Stimulated activated naive CD8-positive, alpha-beta T cell treated with anti-CD3 and anti-CD28 coated beads, Interleukin-15, Interleukin-2, amounts not matched to agents 100 ng/mL and 50 ng/mL, for 24 hours (primary cell): ENCODE measurements around the gene DCXR.

Experiments
- H3K27ac Mint-ChIP-seq: one replicate; pipeline ENCODE4 v1.8.0; 2021; ENCODE audit warnings: mild to moderate bottlenecking, mixed read lengths
- H3K27me3 Mint-ChIP-seq: one replicate; pipeline ENCODE4 v1.8.0; 2021; ENCODE audit warnings: mixed read lengths
- H3K36me3 Mint-ChIP-seq: one replicate; pipeline ENCODE4 v1.8.0; 2021; ENCODE audit warnings: low read depth, mixed read lengths
- H3K4me1 Mint-ChIP-seq: one replicate; pipeline ENCODE4 v1.8.0; 2021; ENCODE audit warnings: low read depth, mixed read lengths
- H3K4me3 Mint-ChIP-seq: one replicate; pipeline ENCODE4 v1.8.0; 2021; ENCODE audit warnings: mild to moderate bottlenecking, mixed read lengths
- H3K9me3 Mint-ChIP-seq: one replicate; pipeline ENCODE4 v1.8.0; 2021; ENCODE audit warnings: mixed read lengths

The DCXR gene

GRCh38 chr17:82030470-82031302 lies 6.8 kb downstream of the DCXR start:
- Mint-ChIP-seq H3K27me3 (no peaks in the 10 kb centered on the region), H3K4me1 (peaks cover 15% of the 10 kb centered on the region), H3K36me3 (no peaks in the 10 kb centered on the region), H3K4me3 (peak overlapping the region; percentile 72), H3K27ac (no peak overlapping the region), H3K9me3 (no peaks in the 10 kb centered on the region)

- H3K36me3 Mint-ChIP-seq, result no peaks in the 10 kb centered on the region
- H3K27me3 Mint-ChIP-seq, result no peaks in the 10 kb centered on the region
- no peak overlapping the region for H3K4me3 Mint-ChIP-seq
- H3K27ac Mint-ChIP-seq, result no peak overlapping the region
- peaks cover 10% of the 10 kb centered on the region for H3K4me1 Mint-ChIP-seq
- H3K9me3 Mint-ChIP-seq, result no peaks in the 10 kb centered on the region
These were observed 7.5 kb downstream of the DCXR start for GRCh38 chr17:82029990-82030469.

- no peaks in the 10 kb centered on the region for H3K36me3 Mint-ChIP-seq
- no peaks in the 10 kb centered on the region for H3K27me3 Mint-ChIP-seq
- H3K9me3 Mint-ChIP-seq, result no peaks in the 10 kb centered on the region
- no peak overlapping the region for H3K27ac Mint-ChIP-seq
- no peak overlapping the region for H3K4me3 Mint-ChIP-seq
- peaks cover 8% of the 10 kb centered on the region for H3K4me1 Mint-ChIP-seq
These were observed 8.1 kb downstream of the DCXR start for GRCh38 chr17:82029391-82029790.

- Mint-ChIP-seq H3K4me1 (peaks cover 12% of the 10 kb centered on the region), H3K4me3 (no peak overlapping the region)
These were observed 8.5 kb downstream of the DCXR start for GRCh38 chr17:82028966-82029365.

GRCh38 chr17:82028246-82028645 lies 9.3 kb downstream of the DCXR start:
- Mint-ChIP-seq H3K27me3 (no peaks in the 10 kb centered on the region), H3K4me3 (no peak overlapping the region), H3K36me3 (no peaks in the 10 kb centered on the region), H3K27ac (no peak overlapping the region), H3K4me1 (peaks cover 15% of the 10 kb centered on the region), H3K9me3 (no peaks in the 10 kb centered on the region)

More at GRCh38 chr17:82028966-82029365, 8.5 kb downstream of the DCXR start:
- Mint-ChIP-seq H3K27me3 (no peaks in the 10 kb centered on the region), H3K36me3 (no peaks in the 10 kb centered on the region), H3K27ac (no peak overlapping the region), H3K9me3 (no peaks in the 10 kb centered on the region)

- peaks cover 21% of the 10 kb centered on the region for H3K4me1 Mint-ChIP-seq
These were observed 11.9 kb downstream of the DCXR start for GRCh38 chr17:82025401-82026107.

GRCh38 chr17:82024859-82025258 lies 12.6 kb downstream of the DCXR start:
- no peak overlapping the region for H3K4me3 Mint-ChIP-seq
- H3K27me3 Mint-ChIP-seq, result no peaks in the 10 kb centered on the region
- no peaks in the 10 kb centered on the region for H3K36me3 Mint-ChIP-seq

More at GRCh38 chr17:82025401-82026107, 11.9 kb downstream of the DCXR start:
- H3K27me3 Mint-ChIP-seq, result no peaks in the 10 kb centered on the region
- no peak overlapping the region for H3K4me3 Mint-ChIP-seq
- no peak overlapping the region for H3K27ac Mint-ChIP-seq
- no peaks in the 10 kb centered on the region for H3K36me3 Mint-ChIP-seq
- no peaks in the 10 kb centered on the region for H3K9me3 Mint-ChIP-seq

GRCh38 chr17:82023447-82024241 lies 13.9 kb downstream of the DCXR start:
- no peak overlapping the region for H3K27ac Mint-ChIP-seq
- no peaks in the 10 kb centered on the region for H3K27me3 Mint-ChIP-seq
- H3K36me3 Mint-ChIP-seq, result peaks cover 4% of the 10 kb centered on the region
- peaks cover 14% of the 10 kb centered on the region for H3K4me1 Mint-ChIP-seq
- no peaks in the 10 kb centered on the region for H3K9me3 Mint-ChIP-seq
- H3K4me3 Mint-ChIP-seq, result peak overlapping the region; percentile 88

More at GRCh38 chr17:82024859-82025258, 12.6 kb downstream of the DCXR start:
- Mint-ChIP-seq H3K4me1 (peaks cover 19% of the 10 kb centered on the region), H3K9me3 (no peaks in the 10 kb centered on the region), H3K27ac (no peak overlapping the region)

- H3K4me3 Mint-ChIP-seq, result peak within 1 kb of the TSS; percentile 88
- H3K27me3 Mint-ChIP-seq, result no peaks in the 10 kb centered on the region
- peaks cover 14% of the 10 kb centered on the region for H3K4me1 Mint-ChIP-seq
- H3K9me3 Mint-ChIP-seq, result no peaks in the 10 kb centered on the region
- H3K27ac Mint-ChIP-seq, result peak within 1 kb of the TSS; percentile 76
- H3K36me3 Mint-ChIP-seq, result peaks cover 8% of the 10 kb centered on the region
These were observed 14.5 kb downstream of the DCXR start, which contains the start of gene LRRC45 for GRCh38 chr17:82022981-82023446. LRRC45 (plus strand) TSS chr17:82023305; CDS start chr17:82023644, 339 bp downstream.

GRCh38 chr17:82022310-82022980 lies 15.1 kb downstream of the DCXR start, which contains the start of gene CENPX:
CENPX (minus strand) TSS chr17:82022878; CDS start chr17:82022861, 17 bp downstream.
- Mint-ChIP-seq H3K27ac (peak within 1 kb of the TSS; percentile 76), H3K4me3 (peak within 1 kb of the TSS; percentile 88), H3K36me3 (peaks cover 8% of the 10 kb centered on the region), H3K27me3 (no peaks in the 10 kb centered on the region), H3K9me3 (no peaks in the 10 kb centered on the region), H3K4me1 (peaks cover 14% of the 10 kb centered on the region)

GRCh38 chr17:82021900-82022309 lies 15.6 kb downstream of the DCXR start:
- peak overlapping the region; percentile 88 for H3K4me3 Mint-ChIP-seq
- H3K9me3 Mint-ChIP-seq, result no peaks in the 10 kb centered on the region
- peaks cover 14% of the 10 kb centered on the region for H3K4me1 Mint-ChIP-seq
- peak overlapping the region; percentile 76 for H3K27ac Mint-ChIP-seq
- H3K36me3 Mint-ChIP-seq, result peaks cover 8% of the 10 kb centered on the region
- no peaks in the 10 kb centered on the region for H3K27me3 Mint-ChIP-seq

GRCh38 chr17:82021107-82021899 lies 16.2 kb downstream of the DCXR start:
- no peaks in the 10 kb centered on the region for H3K27me3 Mint-ChIP-seq
- H3K27ac Mint-ChIP-seq, result peak overlapping the region; percentile 76
- H3K4me1 Mint-ChIP-seq, result peaks cover 14% of the 10 kb centered on the region
- H3K36me3 Mint-ChIP-seq, result peaks cover 8% of the 10 kb centered on the region
- H3K4me3 Mint-ChIP-seq, result peak overlapping the region; percentile 88
- H3K9me3 Mint-ChIP-seq, result no peaks in the 10 kb centered on the region

- peaks cover 8% of the 10 kb centered on the region for H3K36me3 Mint-ChIP-seq
- H3K4me1 Mint-ChIP-seq, result peaks cover 14% of the 10 kb centered on the region
- H3K4me3 Mint-ChIP-seq, result peak overlapping the region; percentile 60
- H3K27me3 Mint-ChIP-seq, result no peaks in the 10 kb centered on the region
- H3K27ac Mint-ChIP-seq, result no peak overlapping the region
- H3K9me3 Mint-ChIP-seq, result no peaks in the 10 kb centered on the region
These were observed 16.9 kb downstream of the DCXR start for GRCh38 chr17:82020572-82021106.
